ENCODE data around the gene ZDHHC12. TPM values are rescaled to one million over a fixed set of nuclear protein-coding genes. Genes with fewer than 3 reads are reported as not detected.

ZDHHC12 gene
- polyA plus RNA-seq, 2 of the 4 experiments (the other 2 are of a cell fraction): 37.6 to 75.7 TPM

DNA sequence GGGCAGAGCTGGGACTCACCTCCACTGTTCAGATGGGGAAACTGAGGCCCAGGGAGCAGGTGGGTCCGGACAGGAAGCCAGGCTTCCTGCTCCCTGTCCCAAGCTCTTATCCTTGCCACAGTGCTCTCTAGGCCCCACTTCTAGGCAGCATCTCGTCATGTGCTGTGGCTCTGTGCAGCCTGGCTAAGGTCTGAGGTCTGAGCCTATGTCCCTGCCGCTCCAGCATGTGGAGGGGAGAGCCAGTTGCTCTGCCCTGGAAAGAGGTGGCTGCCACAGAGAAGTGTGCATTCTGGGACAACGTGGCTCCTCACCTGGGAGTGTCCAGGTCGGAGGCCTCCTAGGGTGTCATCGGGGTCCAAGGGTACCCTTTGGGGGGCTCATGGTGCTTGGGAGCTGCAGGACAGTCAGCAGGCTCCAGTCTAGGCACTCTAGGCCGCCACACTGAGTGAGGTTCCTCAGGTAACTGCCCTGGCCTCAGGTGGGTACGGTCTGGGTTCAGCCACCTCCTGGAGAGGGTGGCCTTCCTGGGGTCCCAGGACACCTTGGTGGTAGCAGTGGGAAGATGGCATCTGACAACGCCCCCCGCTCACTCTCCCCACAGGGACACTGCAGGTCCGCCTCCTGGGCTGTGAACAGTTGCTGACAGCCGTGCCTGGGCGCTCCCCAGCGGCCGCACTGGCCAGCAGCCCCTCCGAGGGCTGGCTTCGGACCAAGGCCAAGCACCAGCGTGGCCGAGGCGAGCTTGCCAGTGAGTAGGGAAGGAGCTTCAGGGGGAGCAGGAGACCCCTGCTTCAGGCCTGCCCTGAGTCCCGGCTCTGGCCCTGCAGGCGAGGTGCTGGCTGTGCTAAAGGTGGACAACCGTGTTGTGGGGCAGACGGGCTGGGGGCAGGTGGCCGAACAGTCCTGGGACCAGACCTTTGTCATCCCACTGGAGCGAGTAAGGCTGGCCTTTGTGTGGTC lies 11.2 kb downstream of the ZDHHC12 start:
- Histone ChIP-seq H3K9me3 (no peaks in the 10 kb centered on the region), H3K4me1 (no peaks in the 10 kb centered on the region), H3K4me3 (no peak overlapping the region), H3K27ac (no peak overlapping the region), H3K4me2 (no peak overlapping the region)
- WGBS (ENCODE audit: missing lambda C conversion rate): 98% methylated on average over 21 of the region's 26 CpGs
- no peak for TF ChIP-seq ESRRA (IDR thresholded peaks at IDR 0.05; ENCODE audit: borderline replicate concordance, low read length)
- no peak for TF ChIP-seq ZFP36 (IDR thresholded peaks at IDR 0.05; ENCODE audit: borderline replicate concordance, partially characterized antibody)
- TF ChIP-seq CHD4 (IDR thresholded peaks at IDR 0.05; ENCODE audit: borderline replicate concordance): no peak
- no peak for TF ChIP-seq FOSL2 (IDR thresholded peaks at IDR 0.05)
- TF ChIP-seq FOSL2 (CRISPR knock-in tag; IDR thresholded peaks at IDR 0.05): no peak
- TF ChIP-seq HOXB13 (CRISPR knock-in tag; IDR thresholded peaks at IDR 0.05; ENCODE audit: low read depth): no peak
- TF ChIP-seq MAFK (IDR thresholded peaks at IDR 0.05; ENCODE audit: partially characterized antibody): no peak
- no peak for TF ChIP-seq ELK1 (IDR thresholded peaks at IDR 0.05; ENCODE audit: low read depth, low read length)
- TF ChIP-seq, protein P1, sequence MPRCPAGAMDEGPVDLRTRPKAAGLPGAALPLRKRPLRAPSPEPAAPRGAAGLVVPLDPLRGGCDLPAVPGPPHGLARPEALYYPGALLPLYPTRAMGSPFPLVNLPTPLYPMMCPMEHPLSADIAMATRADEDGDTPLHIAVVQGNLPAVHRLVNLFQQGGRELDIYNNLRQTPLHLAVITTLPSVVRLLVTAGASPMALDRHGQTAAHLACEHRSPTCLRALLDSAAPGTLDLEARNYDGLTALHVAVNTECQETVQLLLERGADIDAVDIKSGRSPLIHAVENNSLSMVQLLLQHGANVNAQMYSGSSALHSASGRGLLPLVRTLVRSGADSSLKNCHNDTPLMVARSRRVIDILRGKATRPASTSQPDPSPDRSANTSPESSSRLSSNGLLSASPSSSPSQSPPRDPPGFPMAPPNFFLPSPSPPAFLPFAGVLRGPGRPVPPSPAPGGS (IDR thresholded peaks at IDR 0.05): no peak
- TF ChIP-seq NR3C1 (IDR thresholded peaks at IDR 0.05): no peak
- no peak for TF ChIP-seq ZNF302 (CRISPR knock-in tag; IDR thresholded peaks at IDR 0.05)
- no peak for TF ChIP-seq EHF (CRISPR knock-in tag; IDR thresholded peaks at IDR 0.05)
- TF ChIP-seq ATOH8 (CRISPR knock-in tag; IDR thresholded peaks at IDR 0.05; ENCODE audit: low read depth): no peak
- no peak for TF ChIP-seq HES2 (IDR thresholded peaks at IDR 0.05)
- no peak for TF ChIP-seq KDM5A (IDR thresholded peaks at IDR 0.05)
- no peak for TF ChIP-seq E2F6 (IDR thresholded peaks at IDR 0.05; ENCODE audit: borderline replicate concordance, low read depth)
- CTCF ChIA-PET: interaction anchor here (0.7 to 7.5 kb wide), 5 partner anchors 12 to 77 kb away, joined by 3 to 44 read pairs (median 4); partner anchors contain the start of gene PKN3
- POLR2A ChIA-PET: interaction anchor here (1.3 kb wide), 1 partner anchor 12 kb away, joined by 4 read pairs; no protein-coding TSS in a partner anchor
- DNase-seq (ENCODE audit: low read depth in 1 of 2, low spot score in 1 of 2) (no peak), ATAC-seq (peak; percentile 20 to 51; a peak in 4 of 6 replicates), FAIRE-seq (no peak)

- CTCF ChIA-PET: interaction anchor here (0.7 to 4.4 kb wide), 4 partner anchors 10 to 220 kb away, joined by 3 to 13 read pairs (median 5); partner anchors contain the start of gene ENDOG
- no peak overlapping the region for H3K27ac ChIP-seq
- no peak for TF ChIP-seq PHF8 (IDR thresholded peaks at IDR 0.05; ENCODE audit: borderline replicate concordance, low read depth)
- TF ChIP-seq, protein P2, sequence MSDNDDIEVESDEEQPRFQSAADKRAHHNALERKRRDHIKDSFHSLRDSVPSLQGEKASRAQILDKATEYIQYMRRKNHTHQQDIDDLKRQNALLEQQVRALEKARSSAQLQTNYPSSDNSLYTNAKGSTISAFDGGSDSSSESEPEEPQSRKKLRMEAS (IDR thresholded peaks at IDR 0.05): no peak
- no peaks in the 10 kb centered on the region for H3K9me3 ChIP-seq
- FAIRE-seq: no peak
- H3K4me2 ChIP-seq: no peak overlapping the region
- peaks cover 9% of the 10 kb centered on the region; the same call in 2 of the 3 replicates for H3K4me1 ChIP-seq
- DNase-seq (ENCODE audit: low read depth in 1 of 2, low spot score in 1 of 2): no peak
- WGBS (ENCODE audit: missing lambda C conversion rate): 94% methylated on average over 8 of the region's 8 CpGs
- ATAC-seq: no peak
- POLR2A ChIA-PET: no interaction called here
- H3K4me3 ChIP-seq: no peak overlapping the region
Measured at GRCh38 chr9:128707446-128707845, 16.5 kb downstream of the ZDHHC12 start.
